HCT116 (cell line): ENCODE measurements around the gene SLC28A3. TPM values are rescaled to one million over a fixed set of nuclear protein-coding genes. Genes with fewer than 3 reads are reported as not detected.

ENCODE experiments used
- ATAC-seq: fragments of 200-7000 bp; cut with Tn5 transposase; 2 replicates; pipeline ENCODE4 v1.9.1; 2020; ENCODE audit warnings: mild to moderate bottlenecking, moderate library complexity
- BruUV-seq: library from RNA; stranded (reverse); fragments of 400-500 nt; replicated peaks from 2 replicates; lab custom pipeline; 2021; lab: Mats Ljungman, UMichigan
- CTCF ChIA-PET: fragments of 300-600 bp; sonication (Branson Sonifier 250); formaldehyde crosslinking; loops from one replicate; lab custom pipeline; 2021; ENCODE audit warnings: antibody characterized with exemption; lab: Charles Lee
- POLR2A ChIA-PET: fragments of 300-600, 350-600 bp; sonication (Branson Sonifier 250); formaldehyde crosslinking; loops from one replicate; lab custom pipeline; 2021; ENCODE audit warnings: antibody characterized with exemption; lab: Charles Lee
- RAD21 ChIA-PET, 2 experiments: fragments of 300-600 bp; sonication (Branson Sonifier 250); formaldehyde crosslinking; loops; one replicate each; lab custom pipeline; 2023; ENCODE audit warnings: low total read pairs in 2 of 2; ENCODE audit not compliant: uncharacterized antibody in 2 of 2, unreplicated experiment in 2 of 2, low non-redundant PET in 1 of 2; lab: Charles Lee
- DNase-seq: peaks from one replicate; pipeline ENCODE4 v3.0.0-alpha.2; 2010; ENCODE audit warnings: low read depth, low spot score
- H2AFZ ChIP-seq: fragments of 200-600 bp; shearing (Covaris generic), sonication (generic); 2 replicates; pipeline ENCODE4 v1.6.1; 2017; ENCODE audit warnings: low read depth, mixed run types, mixed read lengths, antibody characterized with exemption, low read length; ENCODE audit not compliant: poor library complexity, severe bottlenecking
- H3K27ac ChIP-seq: 2 replicates; pipeline ENCODE4 v1.5.1; 2012; ENCODE audit warnings: low read depth, low read length
- H3K27me3 ChIP-seq: fragments of 200-600 bp; sonication (generic); 2 replicates; pipeline ENCODE4 v1.6.1; 2016; ENCODE audit warnings: mixed run types, low read length, mixed read lengths; ENCODE audit not compliant: insufficient read depth
- H3K36me3 ChIP-seq, 2 experiments: fragments of 200-500 bp in 1 of 2; fragments of 200-600 bp in 1 of 2; sonication (Bioruptor generic) in 1 of 2; sonication (generic) in 1 of 2; 2 replicates each; pipeline versions ENCODE4 v1.5.1 to v1.6.1; 2014 to 2016; ENCODE audit warnings: low read length in 2 of 2, inconsistent platforms in 1 of 2, mixed read lengths in 1 of 2, mixed run types in 1 of 2; ENCODE audit not compliant: insufficient read depth in 2 of 2, control insufficient read depth in 1 of 2
- H3K4me1 ChIP-seq, 2 experiments: fragments of 200-600 bp in 1 of 2; sonication (generic) in 1 of 2; 2 replicates each; pipeline versions ENCODE4 v1.5.1 to v1.6.1; 2012 to 2017; ENCODE audit warnings: low read length in 2 of 2, inconsistent platforms in 1 of 2, mild to moderate bottlenecking in 1 of 2, mixed read lengths in 1 of 2, mixed run types in 1 of 2, moderate library complexity in 1 of 2; ENCODE audit not compliant: insufficient read depth in 2 of 2, control insufficient read depth in 1 of 2
- H3K4me2 ChIP-seq: fragments of 200-600 bp; sonication (generic); 2 replicates; pipeline ENCODE4 v1.6.1; 2017; ENCODE audit warnings: mixed run types, low read length, mixed read lengths
- H3K4me3 ChIP-seq, 2 experiments: fragments of 200-600 bp in 1 of 2; sonication (generic) in 1 of 2; replicated peaks in 1 of 2; 2 replicates each; pipeline ENCODE4 v1.5.1; 2011 to 2016; ENCODE audit warnings: low read length in 2 of 2, control low read depth in 1 of 2, low read depth in 1 of 2, mild to moderate bottlenecking in 1 of 2, mixed read lengths in 1 of 2, mixed run types in 1 of 2
- H3K79me2 ChIP-seq: fragments of 200-600 bp; sonication (generic); 2 replicates; pipeline ENCODE4 v1.6.1; 2017; ENCODE audit warnings: mild to moderate bottlenecking, mixed run types, low read length, moderate library complexity, mixed read lengths; ENCODE audit not compliant: insufficient read depth
- H3K9ac ChIP-seq: fragments of 200-600 bp; sonication (generic); 2 replicates; pipeline ENCODE4 v1.6.1; 2016; ENCODE audit warnings: low read length, mixed read lengths
- H3K9me2 ChIP-seq: fragments of 200-600 bp; sonication (generic), shearing (Covaris generic); 2 replicates; pipeline ENCODE4 v1.6.1; 2017; ENCODE audit warnings: mixed run types, mild to moderate bottlenecking, moderate library complexity; ENCODE audit not compliant: insufficient read depth
- H3K9me3 ChIP-seq, 2 experiments: fragments of 200-500 bp in 1 of 2; fragments of 200-600 bp in 1 of 2; sonication (Bioruptor generic) in 1 of 2; sonication (generic) in 1 of 2; 2 replicates each; pipeline ENCODE4 v1.6.1; 2014 to 2017; ENCODE audit warnings: low read length in 2 of 2, mixed read lengths in 2 of 2, inconsistent platforms in 1 of 2, low read depth in 1 of 2, mild to moderate bottlenecking in 1 of 2, mixed run types in 1 of 2, moderate library complexity in 1 of 2; ENCODE audit not compliant: control insufficient read depth in 1 of 2, insufficient read depth in 1 of 2
- H4K20me1 ChIP-seq: fragments of 200-600 bp; sonication (generic), shearing (Covaris generic); 2 replicates; pipeline ENCODE4 v1.6.1; 2017; ENCODE audit warnings: mixed run types, mild to moderate bottlenecking, moderate library complexity; ENCODE audit not compliant: insufficient read depth
- CBX3 ChIP-seq: IDR thresholded peaks from 2 replicates; pipeline ENCODE4 v1.6.1; 2012; ENCODE audit warnings: low read depth
- CEBPB ChIP-seq: IDR thresholded peaks from 2 replicates; pipeline ENCODE4 v1.6.1; 2012; ENCODE audit warnings: low read depth
- EGR1 ChIP-seq: IDR thresholded peaks from 2 replicates; pipeline ENCODE4 v1.6.1; 2012; ENCODE audit warnings: low read depth
- ELF1 ChIP-seq: IDR thresholded peaks from 2 replicates; pipeline ENCODE4 v1.6.1; 2012; ENCODE audit warnings: low read depth, borderline replicate concordance
- EZH2 ChIP-seq: fragments of 200-600 bp; sonication (generic); IDR thresholded peaks from 2 replicates; pipeline ENCODE4 v1.6.1; 2017; ENCODE audit warnings: antibody characterized with exemption, mixed run types
- EZH2phosphoT487 ChIP-seq: fragments of 200-600 bp; IDR thresholded peaks from 2 replicates; pipeline ENCODE4 v1.6.1; 2018; ENCODE audit warnings: antibody characterized with exemption, borderline replicate concordance
- JUND ChIP-seq: IDR thresholded peaks from 2 replicates; pipeline ENCODE4 v1.6.1; 2012
- POLR2A ChIP-seq: IDR thresholded peaks from 2 replicates; pipeline ENCODE4 v1.7.0; 2011; ENCODE audit warnings: borderline replicate concordance; ENCODE audit not compliant: insufficient read depth, insufficient read length; ENCODE audit errors: extremely low read depth
- POLR2AphosphoS5 ChIP-seq: IDR thresholded peaks from 2 replicates; pipeline ENCODE4 v1.6.1; 2011; ENCODE audit warnings: mild to moderate bottlenecking, low read depth, low read length, moderate library complexity
- RAD21 ChIP-seq: IDR thresholded peaks from 2 replicates; pipeline ENCODE4 v1.6.1; 2012; ENCODE audit warnings: low read depth, mild to moderate bottlenecking
- SIN3A ChIP-seq: IDR thresholded peaks from 2 replicates; pipeline ENCODE4 v1.6.1; 2012; ENCODE audit warnings: low read depth
- SP1 ChIP-seq: IDR thresholded peaks from 2 replicates; pipeline ENCODE4 v1.6.1; 2012; ENCODE audit warnings: low read depth
- SRF ChIP-seq: IDR thresholded peaks from 2 replicates; pipeline ENCODE4 v1.6.1; 2012; ENCODE audit warnings: low read depth
- YY1 ChIP-seq: IDR thresholded peaks from 2 replicates; pipeline ENCODE4 v1.6.1; 2011; ENCODE audit warnings: low read length, low read depth, moderate library complexity, mild to moderate bottlenecking; ENCODE audit not compliant: insufficient replicate concordance; ENCODE audit errors: extremely low read depth
- ZNF274 ChIP-seq: fragments of 200-500 bp; sonication (Bioruptor generic); IDR thresholded peaks from 2 replicates; pipeline ENCODE4 v1.6.1; 2014; ENCODE audit warnings: mild to moderate bottlenecking, low read depth, low read length, inconsistent platforms
- intact Hi-C: fragments of 100-400 bp; cut with micrococcal nuclease; formaldehyde crosslinking; loops from 2 replicates; pipeline ENCODE4 v1.10.0; 2022
- total RNA-seq: library from RNA; stranded (reverse); gene quantifications from one replicate; pipeline ENCODE4 v1.2.1, GENCODE V29; 2021; ENCODE audit not compliant: unreplicated experiment
- TF ChIP-seq, protein P1 (sequence below): IDR thresholded peaks from 2 replicates; pipeline ENCODE4 v1.6.1; 2012
- TF ChIP-seq, protein P2 (sequence below): IDR thresholded peaks from 2 replicates; pipeline ENCODE4 v1.6.1; 2012
- TF ChIP-seq, protein P3 (sequence below), 3 experiments: fragments of 200-600 bp in 1 of 3; sonication (generic) in 1 of 3; IDR thresholded peaks in 2 of 3; conservative IDR thresholded peaks in 1 of 3; 2 replicates each; pipeline ENCODE4 v1.5.1; 2012 to 2017; ENCODE audit warnings: low read depth in 2 of 3, low read length in 2 of 3, antibody characterized with exemption in 1 of 3, borderline replicate concordance in 1 of 3, control low read depth in 1 of 3, mild to moderate bottlenecking in 1 of 3, mixed read lengths in 1 of 3, mixed run types in 1 of 3, moderate library complexity in 1 of 3; ENCODE audit not compliant: insufficient read depth in 1 of 3
- TF ChIP-seq, protein P4 (sequence below): IDR thresholded peaks from 2 replicates; pipeline ENCODE4 v1.6.1; 2012; ENCODE audit warnings: low read depth

Gene SLC28A3
- total RNA-seq, 1 experiment from 2014 or later: not detected

DNA sequence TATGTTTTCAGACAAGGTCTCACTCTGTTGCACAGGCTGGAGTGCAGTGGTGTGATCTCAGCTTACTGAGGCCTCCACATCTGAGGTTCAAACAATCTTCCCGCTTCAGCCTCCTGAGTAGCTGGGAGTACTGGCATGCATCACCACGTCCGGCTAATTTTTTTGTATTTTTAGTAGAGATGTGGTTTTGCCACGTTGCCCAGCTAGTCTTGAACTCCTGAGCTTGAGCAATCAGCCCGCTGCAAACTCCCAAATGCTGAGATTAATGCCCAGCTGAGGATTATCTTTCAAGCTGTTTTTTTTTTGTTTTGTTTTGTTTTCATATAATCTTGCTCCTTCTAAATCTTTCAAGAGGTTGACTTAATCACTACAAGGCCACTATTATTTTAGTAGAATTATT, 47.3 kb upstream of the SLC28A3 start:
- peaks cover 4% of the 10 kb centered on the region; the same call in 1 of the 2 replicates for H3K27me3 ChIP-seq
- H3K9ac ChIP-seq: no peak overlapping the region
- H2AFZ ChIP-seq: no peak overlapping the region
- ATAC-seq (no peak), DNase-seq (no peak)
- H3K79me2 ChIP-seq: no peaks in the 10 kb centered on the region
- no peak for TF ChIP-seq SIN3A
- TF ChIP-seq EZH2phosphoT487: no peak
- TF ChIP-seq, protein P1, sequence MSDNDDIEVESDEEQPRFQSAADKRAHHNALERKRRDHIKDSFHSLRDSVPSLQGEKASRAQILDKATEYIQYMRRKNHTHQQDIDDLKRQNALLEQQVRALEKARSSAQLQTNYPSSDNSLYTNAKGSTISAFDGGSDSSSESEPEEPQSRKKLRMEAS: no peak
- TF ChIP-seq ELF1: no peak
- TF ChIP-seq EGR1: no peak
- no peak for TF ChIP-seq YY1
- TF ChIP-seq POLR2AphosphoS5: no peak
- no peak for TF ChIP-seq ZNF274
- TF ChIP-seq, protein P2, sequence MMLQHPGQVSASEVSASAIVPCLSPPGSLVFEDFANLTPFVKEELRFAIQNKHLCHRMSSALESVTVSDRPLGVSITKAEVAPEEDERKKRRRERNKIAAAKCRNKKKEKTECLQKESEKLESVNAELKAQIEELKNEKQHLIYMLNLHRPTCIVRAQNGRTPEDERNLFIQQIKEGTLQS: no peak
- no peak for TF ChIP-seq SRF
- no peak for TF ChIP-seq CBX3
- no peak for TF ChIP-seq CEBPB
- no peak for TF ChIP-seq EZH2
- no peak for TF ChIP-seq RAD21
- TF ChIP-seq POLR2A: no peak
- TF ChIP-seq, protein P3, sequence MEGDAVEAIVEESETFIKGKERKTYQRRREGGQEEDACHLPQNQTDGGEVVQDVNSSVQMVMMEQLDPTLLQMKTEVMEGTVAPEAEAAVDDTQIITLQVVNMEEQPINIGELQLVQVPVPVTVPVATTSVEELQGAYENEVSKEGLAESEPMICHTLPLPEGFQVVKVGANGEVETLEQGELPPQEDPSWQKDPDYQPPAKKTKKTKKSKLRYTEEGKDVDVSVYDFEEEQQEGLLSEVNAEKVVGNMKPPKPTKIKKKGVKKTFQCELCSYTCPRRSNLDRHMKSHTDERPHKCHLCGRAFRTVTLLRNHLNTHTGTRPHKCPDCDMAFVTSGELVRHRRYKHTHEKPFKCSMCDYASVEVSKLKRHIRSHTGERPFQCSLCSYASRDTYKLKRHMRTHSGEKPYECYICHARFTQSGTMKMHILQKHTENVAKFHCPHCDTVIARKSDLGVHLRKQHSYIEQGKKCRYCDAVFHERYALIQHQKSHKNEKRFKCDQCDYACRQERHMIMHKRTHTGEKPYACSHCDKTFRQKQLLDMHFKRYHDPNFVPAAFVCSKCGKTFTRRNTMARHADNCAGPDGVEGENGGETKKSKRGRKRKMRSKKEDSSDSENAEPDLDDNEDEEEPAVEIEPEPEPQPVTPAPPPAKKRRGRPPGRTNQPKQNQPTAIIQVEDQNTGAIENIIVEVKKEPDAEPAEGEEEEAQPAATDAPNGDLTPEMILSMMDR (IDR thresholded peaks at IDR 0.05 in 2 of 3, conservative IDR thresholded peaks at IDR 0.05 in 1 of 3; ENCODE audit: borderline replicate concordance in 1 of 3, insufficient read depth in 1 of 3, low read depth in 2 of 3, low read length in 2 of 3): no peak
- TF ChIP-seq, protein P4, sequence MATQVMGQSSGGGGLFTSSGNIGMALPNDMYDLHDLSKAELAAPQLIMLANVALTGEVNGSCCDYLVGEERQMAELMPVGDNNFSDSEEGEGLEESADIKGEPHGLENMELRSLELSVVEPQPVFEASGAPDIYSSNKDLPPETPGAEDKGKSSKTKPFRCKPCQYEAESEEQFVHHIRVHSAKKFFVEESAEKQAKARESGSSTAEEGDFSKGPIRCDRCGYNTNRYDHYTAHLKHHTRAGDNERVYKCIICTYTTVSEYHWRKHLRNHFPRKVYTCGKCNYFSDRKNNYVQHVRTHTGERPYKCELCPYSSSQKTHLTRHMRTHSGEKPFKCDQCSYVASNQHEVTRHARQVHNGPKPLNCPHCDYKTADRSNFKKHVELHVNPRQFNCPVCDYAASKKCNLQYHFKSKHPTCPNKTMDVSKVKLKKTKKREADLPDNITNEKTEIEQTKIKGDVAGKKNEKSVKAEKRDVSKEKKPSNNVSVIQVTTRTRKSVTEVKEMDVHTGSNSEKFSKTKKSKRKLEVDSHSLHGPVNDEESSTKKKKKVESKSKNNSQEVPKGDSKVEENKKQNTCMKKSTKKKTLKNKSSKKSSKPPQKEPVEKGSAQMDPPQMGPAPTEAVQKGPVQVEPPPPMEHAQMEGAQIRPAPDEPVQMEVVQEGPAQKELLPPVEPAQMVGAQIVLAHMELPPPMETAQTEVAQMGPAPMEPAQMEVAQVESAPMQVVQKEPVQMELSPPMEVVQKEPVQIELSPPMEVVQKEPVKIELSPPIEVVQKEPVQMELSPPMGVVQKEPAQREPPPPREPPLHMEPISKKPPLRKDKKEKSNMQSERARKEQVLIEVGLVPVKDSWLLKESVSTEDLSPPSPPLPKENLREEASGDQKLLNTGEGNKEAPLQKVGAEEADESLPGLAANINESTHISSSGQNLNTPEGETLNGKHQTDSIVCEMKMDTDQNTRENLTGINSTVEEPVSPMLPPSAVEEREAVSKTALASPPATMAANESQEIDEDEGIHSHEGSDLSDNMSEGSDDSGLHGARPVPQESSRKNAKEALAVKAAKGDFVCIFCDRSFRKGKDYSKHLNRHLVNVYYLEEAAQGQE: no peak
- no peak for TF ChIP-seq JUND
- TF ChIP-seq SP1: no peak
- intact Hi-C loops: no loop called here
- H3K9me3 ChIP-seq: no peaks in the 10 kb centered on the region
- ChIA-PET RAD21 (no interaction called here), CTCF (interaction anchor here (1.0 to 3.9 kb wide), 2 partner anchors 9 to 10 kb away, joined by 4 to 15 read pairs; no protein-coding TSS in a partner anchor), POLR2A (interaction anchor here (0.7 kb wide), 1 partner anchor 1118 kb away, joined by 4 read pairs; no protein-coding TSS in a partner anchor)
- no peak overlapping the region for H3K27ac ChIP-seq
- no TSS peak for BruUV-seq
- H3K4me3 ChIP-seq: no peak overlapping the region
- no peaks in the 10 kb centered on the region for H3K36me3 ChIP-seq
- H4K20me1 ChIP-seq: no peaks in the 10 kb centered on the region
- no peaks in the 10 kb centered on the region for H3K4me1 ChIP-seq
- no peak overlapping the region for H3K4me2 ChIP-seq
- H3K9me2 ChIP-seq: no peaks in the 10 kb centered on the region
